WTC11 (cell line): Measurements from ENCODE around the gene TMEM147. TPM values are rescaled to one million over a fixed set of nuclear protein-coding genes. Genes with fewer than 3 reads are reported as not detected.

Experiments used
- ATAC-seq: fragments of 200-7000 bp; cut with Tn5 transposase; 2 replicates; pipeline ENCODE4 v1.10.0; 2021; ENCODE audit warnings: mild to moderate bottlenecking, moderate library complexity
- CTCF ChIA-PET: fragments of 300-600 bp; sonication (Branson Sonifier 250); formaldehyde crosslinking; loops from one replicate; lab custom pipeline; 2021; ENCODE audit warnings: antibody characterized with exemption; lab: Charles Lee
- POLR2A ChIA-PET: fragments of 350-600 bp; sonication (Branson Sonifier 250); formaldehyde crosslinking; loops from one replicate; lab custom pipeline; 2021; ENCODE audit warnings: antibody characterized with exemption; lab: Charles Lee
- DNase-seq: peaks from one replicate; pipeline ENCODE4 v3.0.0; 2021; ENCODE audit warnings: low spot score
- H3K27ac Mint-ChIP-seq: 2 replicates; pipeline ENCODE4 v1.8.0; 2021; ENCODE audit warnings: mixed read lengths
- H3K27me3 Mint-ChIP-seq: 2 replicates; pipeline ENCODE4 v1.8.0; 2021; ENCODE audit warnings: low read depth, mild to moderate bottlenecking, moderate library complexity, mixed read lengths
- H3K36me3 Mint-ChIP-seq: 2 replicates; pipeline ENCODE4 v1.8.0; 2021; ENCODE audit warnings: mixed read lengths
- H3K4me1 Mint-ChIP-seq: 2 replicates; pipeline ENCODE4 v1.8.0; 2022; ENCODE audit warnings: mixed read lengths
- H3K4me3 Mint-ChIP-seq: 2 replicates; pipeline ENCODE4 v1.8.0; 2021; ENCODE audit warnings: mild to moderate bottlenecking, moderate library complexity, mixed read lengths
- H3K9me3 Mint-ChIP-seq: 2 replicates; pipeline ENCODE4 v1.8.0; 2021; ENCODE audit warnings: mixed read lengths
- CBFB ChIP-seq: sonication (generic); formaldehyde crosslinking; IDR thresholded peaks from 2 replicates; pipeline ENCODE4 v1.8.1; 2022; ENCODE audit warnings: mild to moderate bottlenecking, low read depth, missing genetic modification reagents
- CREM ChIP-seq: sonication (generic); formaldehyde crosslinking; IDR thresholded peaks from 2 replicates; pipeline ENCODE4 v1.8.1; 2022; ENCODE audit warnings: mild to moderate bottlenecking, missing genetic modification reagents, moderate library complexity
- EMX1 ChIP-seq: fragments of 250-450 bp; sonication (Bioruptor Pico); IDR thresholded peaks from 2 replicates; pipeline ENCODE4 v1.8.0; 2021; ENCODE audit warnings: mild to moderate bottlenecking
- FOXK1 ChIP-seq: sonication (generic); formaldehyde crosslinking; IDR thresholded peaks from 2 replicates; pipeline ENCODE4 v1.8.0; 2022; ENCODE audit warnings: mild to moderate bottlenecking, moderate library complexity, missing genetic modification reagents
- HMGA2 ChIP-seq: fragments of 250-450 bp; sonication (Bioruptor Pico); IDR thresholded peaks from 2 replicates; pipeline ENCODE4 v1.4.0; 2021; ENCODE audit warnings: mild to moderate bottlenecking, moderate library complexity
- JAZF1 ChIP-seq: fragments of 250-450 bp; sonication (Bioruptor Pico); IDR thresholded peaks from 2 replicates; pipeline ENCODE4 v1.9.0; 2021; ENCODE audit warnings: moderate library complexity, mild to moderate bottlenecking, inconsistent platforms
- NFATC4 ChIP-seq: fragments of 250-450 bp; sonication (Bioruptor Pico); IDR thresholded peaks from 2 replicates; pipeline ENCODE4 v1.9.0; 2021; ENCODE audit warnings: mild to moderate bottlenecking
- NR3C1 ChIP-seq: sonication (generic); formaldehyde crosslinking; conservative IDR thresholded peaks from 2 replicates; pipeline ENCODE4 v1.8.1; 2023; ENCODE audit warnings: low read depth, mild to moderate bottlenecking, missing genetic modification reagents
- SOX15 ChIP-seq: fragments of 250-450 bp; sonication (Bioruptor Pico); IDR thresholded peaks from 2 replicates; pipeline ENCODE4 v1.9.0; 2021; ENCODE audit warnings: mild to moderate bottlenecking
- SP1 ChIP-seq: sonication (generic); formaldehyde crosslinking; conservative IDR thresholded peaks from 2 replicates; pipeline ENCODE4 v1.8.1; 2022; ENCODE audit warnings: missing genetic modification reagents
- ZNF138 ChIP-seq: sonication (generic); formaldehyde crosslinking; conservative IDR thresholded peaks from 2 replicates; pipeline ENCODE4 v1.8.1; 2022; ENCODE audit warnings: mild to moderate bottlenecking, moderate library complexity, missing genetic modification reagents
- ZNF232 ChIP-seq: sonication (generic); formaldehyde crosslinking; IDR thresholded peaks from 2 replicates; pipeline ENCODE4 v1.8.0; 2022; ENCODE audit warnings: mild to moderate bottlenecking, missing genetic modification reagents
- ZNF263 ChIP-seq: sonication (generic); formaldehyde crosslinking; IDR thresholded peaks from 2 replicates; pipeline ENCODE4 v1.8.1; 2022; ENCODE audit warnings: low read depth, mild to moderate bottlenecking, moderate library complexity, missing genetic modification reagents
- ZNF396 ChIP-seq: fragments of 250-450 bp; sonication (Bioruptor Pico); IDR thresholded peaks from 2 replicates; pipeline ENCODE4 v1.8.0; 2021; ENCODE audit warnings: mild to moderate bottlenecking, moderate library complexity, borderline replicate concordance
- ZNF416 ChIP-seq: fragments of 250-450 bp; sonication (Bioruptor Pico); IDR thresholded peaks from 2 replicates; pipeline ENCODE4 v1.9.0; 2021; ENCODE audit warnings: mild to moderate bottlenecking, inconsistent platforms
- ZNF423 ChIP-seq: fragments of 250-450 bp; sonication (Bioruptor Pico); IDR thresholded peaks from 2 replicates; pipeline ENCODE4 v2.1.2; 2022; ENCODE audit warnings: mild to moderate bottlenecking, moderate library complexity
- ZNF671 ChIP-seq: fragments of 250-450 bp; sonication (Bioruptor Pico); IDR thresholded peaks from 2 replicates; pipeline ENCODE4 v1.8.0; 2021; ENCODE audit warnings: mild to moderate bottlenecking
- total RNA-seq: library from RNA; stranded (reverse); gene quantifications from 3 replicates; pipeline ENCODE4 v1.2.3, GENCODE V29; 2021
- TF ChIP-seq, protein P1 (sequence below): fragments of 250-450 bp; sonication (Bioruptor Pico); IDR thresholded peaks from 2 replicates; pipeline ENCODE4 v1.9.0; 2021; ENCODE audit warnings: moderate library complexity, mild to moderate bottlenecking, inconsistent platforms, borderline replicate concordance
- TF ChIP-seq, protein P2 (sequence below): sonication (generic); formaldehyde crosslinking; IDR thresholded peaks from 2 replicates; pipeline ENCODE4 v1.8.0; 2023; ENCODE audit warnings: mild to moderate bottlenecking, missing genetic modification reagents
- TF ChIP-seq, protein P3 (sequence below): fragments of 250-450 bp; sonication (Bioruptor Pico); IDR thresholded peaks from 2 replicates; pipeline ENCODE4 v1.8.0; 2021; ENCODE audit warnings: mild to moderate bottlenecking
- TF ChIP-seq, protein P4 (sequence below): fragments of 200-600 bp; IDR thresholded peaks from 2 replicates; pipeline ENCODE4 v1.8.0; 2022; ENCODE audit warnings: antibody characterized with exemption
- TF ChIP-seq, protein P5 (sequence below): sonication (generic); formaldehyde crosslinking; IDR thresholded peaks from 2 replicates; pipeline ENCODE4 v1.8.1; 2023; ENCODE audit warnings: mild to moderate bottlenecking, missing genetic modification reagents, borderline replicate concordance
- TF ChIP-seq, protein P6 (sequence below): sonication (generic); formaldehyde crosslinking; IDR thresholded peaks from 2 replicates; pipeline ENCODE4 v1.8.0; 2023; ENCODE audit warnings: missing genetic modification reagents

Gene TMEM147
- total RNA-seq, 1 experiment from 2014 or later, result 135 TPM

DNA sequence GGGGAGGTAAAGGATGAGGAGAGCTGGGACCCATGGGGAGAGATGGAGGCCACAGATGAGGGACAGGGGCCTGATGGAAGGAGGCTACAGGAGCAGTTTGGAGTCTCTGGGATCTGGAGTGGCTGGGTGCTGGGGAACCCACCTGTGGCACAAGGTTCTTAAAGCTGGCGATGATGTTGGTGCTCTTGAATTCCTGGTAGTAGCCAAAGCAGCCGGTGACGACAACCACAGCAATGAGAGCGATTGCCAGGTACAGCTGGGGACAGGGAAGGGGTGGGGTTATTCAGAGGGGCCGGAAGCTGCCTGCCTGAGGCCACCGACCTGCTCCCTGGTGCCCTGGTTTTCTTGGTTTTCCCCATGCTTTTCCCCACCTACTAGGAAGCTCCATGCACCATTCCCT, 15.3 kb downstream of the TMEM147 start:
- H3K27ac Mint-ChIP-seq, result no peak overlapping the region
- no peak for DNase-seq
- CTCF ChIA-PET, result no interaction called here
- POLR2A ChIA-PET, result no interaction called here
- H3K36me3 Mint-ChIP-seq, result no peaks in the 10 kb centered on the region
- TF ChIP-seq JAZF1 (CRISPR knock-in tag) (no peak), HMGA2 (CRISPR knock-in tag) (no peak), ZNF232 (CRISPR knock-in tag) (no peak), ZNF423 (CRISPR knock-in tag) (no peak), ZNF396 (CRISPR knock-in tag) (no peak), ZNF138 (CRISPR knock-in tag) (no peak), ZNF263 (CRISPR knock-in tag) (no peak)
- TF ChIP-seq, protein P1, sequence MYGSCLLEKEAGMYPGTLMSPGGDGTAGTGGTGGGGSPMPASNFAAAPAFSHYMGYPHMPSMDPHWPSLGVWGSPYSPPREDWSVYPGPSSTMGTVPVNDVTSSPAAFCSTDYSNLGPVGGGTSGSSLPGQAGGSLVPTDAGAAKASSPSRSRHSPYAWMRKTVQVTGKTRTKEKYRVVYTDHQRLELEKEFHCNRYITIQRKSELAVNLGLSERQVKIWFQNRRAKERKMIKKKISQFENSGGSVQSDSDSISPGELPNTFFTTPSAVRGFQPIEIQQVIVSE, result no peak
- H3K9me3 Mint-ChIP-seq, result no peaks in the 10 kb centered on the region
- H3K4me3 Mint-ChIP-seq, result no peak overlapping the region
- peaks cover 54% of the 10 kb centered on the region for H3K27me3 Mint-ChIP-seq
- ATAC-seq, result no peak
- peaks cover 11% of the 10 kb centered on the region for H3K4me1 Mint-ChIP-seq

DNA sequence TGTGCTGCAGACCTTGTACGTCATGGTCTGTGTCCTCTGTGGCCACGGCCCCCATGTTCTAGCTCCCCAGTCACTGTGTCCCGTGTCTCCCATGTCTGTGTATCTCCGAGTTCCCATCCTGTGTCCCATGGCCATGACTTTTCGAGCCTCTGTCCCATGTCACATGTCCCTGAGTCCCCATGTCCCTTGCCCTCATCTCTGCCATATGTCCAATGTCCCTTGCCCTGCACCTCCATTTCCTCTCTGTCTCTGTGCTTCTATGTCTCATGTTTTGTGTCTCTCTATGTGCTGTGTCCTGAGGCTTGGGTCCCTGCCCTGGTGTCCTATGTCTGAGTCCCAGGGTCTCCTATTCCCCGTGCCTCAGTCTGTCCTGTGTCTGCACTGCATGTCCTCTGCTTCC, 16.0 kb downstream of the TMEM147 start:
- no peaks in the 10 kb centered on the region for H3K9me3 Mint-ChIP-seq
- peaks cover 46% of the 10 kb centered on the region for H3K27me3 Mint-ChIP-seq
- H3K36me3 Mint-ChIP-seq, result no peaks in the 10 kb centered on the region
- CTCF ChIA-PET, result no interaction called here
- peaks cover 7% of the 10 kb centered on the region for H3K4me1 Mint-ChIP-seq
- POLR2A ChIA-PET, result no interaction called here
- H3K4me3 Mint-ChIP-seq, result no peak overlapping the region
- TF ChIP-seq, protein P2, sequence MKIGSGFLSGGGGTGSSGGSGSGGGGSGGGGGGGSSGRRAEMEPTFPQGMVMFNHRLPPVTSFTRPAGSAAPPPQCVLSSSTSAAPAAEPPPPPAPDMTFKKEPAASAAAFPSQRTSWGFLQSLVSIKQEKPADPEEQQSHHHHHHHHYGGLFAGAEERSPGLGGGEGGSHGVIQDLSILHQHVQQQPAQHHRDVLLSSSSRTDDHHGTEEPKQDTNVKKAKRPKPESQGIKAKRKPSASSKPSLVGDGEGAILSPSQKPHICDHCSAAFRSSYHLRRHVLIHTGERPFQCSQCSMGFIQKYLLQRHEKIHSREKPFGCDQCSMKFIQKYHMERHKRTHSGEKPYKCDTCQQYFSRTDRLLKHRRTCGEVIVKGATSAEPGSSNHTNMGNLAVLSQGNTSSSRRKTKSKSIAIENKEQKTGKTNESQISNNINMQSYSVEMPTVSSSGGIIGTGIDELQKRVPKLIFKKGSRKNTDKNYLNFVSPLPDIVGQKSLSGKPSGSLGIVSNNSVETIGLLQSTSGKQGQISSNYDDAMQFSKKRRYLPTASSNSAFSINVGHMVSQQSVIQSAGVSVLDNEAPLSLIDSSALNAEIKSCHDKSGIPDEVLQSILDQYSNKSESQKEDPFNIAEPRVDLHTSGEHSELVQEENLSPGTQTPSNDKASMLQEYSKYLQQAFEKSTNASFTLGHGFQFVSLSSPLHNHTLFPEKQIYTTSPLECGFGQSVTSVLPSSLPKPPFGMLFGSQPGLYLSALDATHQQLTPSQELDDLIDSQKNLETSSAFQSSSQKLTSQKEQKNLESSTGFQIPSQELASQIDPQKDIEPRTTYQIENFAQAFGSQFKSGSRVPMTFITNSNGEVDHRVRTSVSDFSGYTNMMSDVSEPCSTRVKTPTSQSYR (CRISPR knock-in tag), result no peak
- no peak for TF ChIP-seq ZNF671 (CRISPR knock-in tag)
- no peak for ATAC-seq
- no peak overlapping the region for H3K27ac Mint-ChIP-seq
- DNase-seq, result no peak

DNA sequence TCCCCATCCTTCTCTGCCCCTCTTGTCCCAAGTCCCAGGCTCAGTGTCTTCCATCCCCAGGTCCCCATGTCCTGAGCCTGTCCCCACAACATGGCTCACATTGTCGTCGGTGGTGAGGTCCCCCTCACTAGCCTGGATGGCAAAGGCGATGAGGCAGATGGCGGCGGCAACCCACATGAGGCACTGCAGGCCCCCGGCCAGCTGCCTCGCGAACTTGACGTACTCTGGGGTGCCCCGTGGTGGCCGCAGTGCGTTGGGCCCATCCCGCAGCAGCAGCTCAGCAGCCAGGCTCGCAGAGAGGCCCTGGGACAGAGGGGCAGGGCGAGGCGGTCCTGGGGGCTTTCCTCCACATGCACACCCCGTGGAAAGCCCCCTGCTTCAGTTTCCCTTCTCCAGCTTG, 16.9 kb downstream of the TMEM147 start:
- POLR2A ChIA-PET, result no interaction called here
- Mint-ChIP-seq H3K27ac (no peak overlapping the region), H3K9me3 (no peaks in the 10 kb centered on the region), H3K4me1 (peaks cover 3% of the 10 kb centered on the region), H3K27me3 (peaks cover 40% of the 10 kb centered on the region), H3K36me3 (no peaks in the 10 kb centered on the region), H3K4me3 (no peak overlapping the region)
- ATAC-seq (no peak), DNase-seq (no peak)
- CTCF ChIA-PET, result interaction anchor here (1.1 to 1.3 kb wide), 2 partner anchors 56 to 83 kb away, joined by 3 to 5 read pairs; no protein-coding TSS in a partner anchor
- TF ChIP-seq, protein P3, sequence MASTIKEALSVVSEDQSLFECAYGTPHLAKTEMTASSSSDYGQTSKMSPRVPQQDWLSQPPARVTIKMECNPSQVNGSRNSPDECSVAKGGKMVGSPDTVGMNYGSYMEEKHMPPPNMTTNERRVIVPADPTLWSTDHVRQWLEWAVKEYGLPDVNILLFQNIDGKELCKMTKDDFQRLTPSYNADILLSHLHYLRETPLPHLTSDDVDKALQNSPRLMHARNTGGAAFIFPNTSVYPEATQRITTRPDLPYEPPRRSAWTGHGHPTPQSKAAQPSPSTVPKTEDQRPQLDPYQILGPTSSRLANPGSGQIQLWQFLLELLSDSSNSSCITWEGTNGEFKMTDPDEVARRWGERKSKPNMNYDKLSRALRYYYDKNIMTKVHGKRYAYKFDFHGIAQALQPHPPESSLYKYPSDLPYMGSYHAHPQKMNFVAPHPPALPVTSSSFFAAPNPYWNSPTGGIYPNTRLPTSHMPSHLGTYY (CRISPR knock-in tag), result no peak
- no peak for TF ChIP-seq FOXK1
- TF ChIP-seq SP1 (CRISPR knock-in tag), result no peak
- no peak for TF ChIP-seq CREM (CRISPR knock-in tag)
- no peak for TF ChIP-seq CBFB (CRISPR knock-in tag)
- TF ChIP-seq, protein P4, sequence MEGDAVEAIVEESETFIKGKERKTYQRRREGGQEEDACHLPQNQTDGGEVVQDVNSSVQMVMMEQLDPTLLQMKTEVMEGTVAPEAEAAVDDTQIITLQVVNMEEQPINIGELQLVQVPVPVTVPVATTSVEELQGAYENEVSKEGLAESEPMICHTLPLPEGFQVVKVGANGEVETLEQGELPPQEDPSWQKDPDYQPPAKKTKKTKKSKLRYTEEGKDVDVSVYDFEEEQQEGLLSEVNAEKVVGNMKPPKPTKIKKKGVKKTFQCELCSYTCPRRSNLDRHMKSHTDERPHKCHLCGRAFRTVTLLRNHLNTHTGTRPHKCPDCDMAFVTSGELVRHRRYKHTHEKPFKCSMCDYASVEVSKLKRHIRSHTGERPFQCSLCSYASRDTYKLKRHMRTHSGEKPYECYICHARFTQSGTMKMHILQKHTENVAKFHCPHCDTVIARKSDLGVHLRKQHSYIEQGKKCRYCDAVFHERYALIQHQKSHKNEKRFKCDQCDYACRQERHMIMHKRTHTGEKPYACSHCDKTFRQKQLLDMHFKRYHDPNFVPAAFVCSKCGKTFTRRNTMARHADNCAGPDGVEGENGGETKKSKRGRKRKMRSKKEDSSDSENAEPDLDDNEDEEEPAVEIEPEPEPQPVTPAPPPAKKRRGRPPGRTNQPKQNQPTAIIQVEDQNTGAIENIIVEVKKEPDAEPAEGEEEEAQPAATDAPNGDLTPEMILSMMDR, result no peak
- no peak for TF ChIP-seq NFATC4
- TF ChIP-seq EMX1 (CRISPR knock-in tag), result no peak
- TF ChIP-seq NR3C1 (CRISPR knock-in tag), result no peak
- TF ChIP-seq ZNF416, result no peak
- no peak for TF ChIP-seq SOX15
- TF ChIP-seq, protein P5, sequence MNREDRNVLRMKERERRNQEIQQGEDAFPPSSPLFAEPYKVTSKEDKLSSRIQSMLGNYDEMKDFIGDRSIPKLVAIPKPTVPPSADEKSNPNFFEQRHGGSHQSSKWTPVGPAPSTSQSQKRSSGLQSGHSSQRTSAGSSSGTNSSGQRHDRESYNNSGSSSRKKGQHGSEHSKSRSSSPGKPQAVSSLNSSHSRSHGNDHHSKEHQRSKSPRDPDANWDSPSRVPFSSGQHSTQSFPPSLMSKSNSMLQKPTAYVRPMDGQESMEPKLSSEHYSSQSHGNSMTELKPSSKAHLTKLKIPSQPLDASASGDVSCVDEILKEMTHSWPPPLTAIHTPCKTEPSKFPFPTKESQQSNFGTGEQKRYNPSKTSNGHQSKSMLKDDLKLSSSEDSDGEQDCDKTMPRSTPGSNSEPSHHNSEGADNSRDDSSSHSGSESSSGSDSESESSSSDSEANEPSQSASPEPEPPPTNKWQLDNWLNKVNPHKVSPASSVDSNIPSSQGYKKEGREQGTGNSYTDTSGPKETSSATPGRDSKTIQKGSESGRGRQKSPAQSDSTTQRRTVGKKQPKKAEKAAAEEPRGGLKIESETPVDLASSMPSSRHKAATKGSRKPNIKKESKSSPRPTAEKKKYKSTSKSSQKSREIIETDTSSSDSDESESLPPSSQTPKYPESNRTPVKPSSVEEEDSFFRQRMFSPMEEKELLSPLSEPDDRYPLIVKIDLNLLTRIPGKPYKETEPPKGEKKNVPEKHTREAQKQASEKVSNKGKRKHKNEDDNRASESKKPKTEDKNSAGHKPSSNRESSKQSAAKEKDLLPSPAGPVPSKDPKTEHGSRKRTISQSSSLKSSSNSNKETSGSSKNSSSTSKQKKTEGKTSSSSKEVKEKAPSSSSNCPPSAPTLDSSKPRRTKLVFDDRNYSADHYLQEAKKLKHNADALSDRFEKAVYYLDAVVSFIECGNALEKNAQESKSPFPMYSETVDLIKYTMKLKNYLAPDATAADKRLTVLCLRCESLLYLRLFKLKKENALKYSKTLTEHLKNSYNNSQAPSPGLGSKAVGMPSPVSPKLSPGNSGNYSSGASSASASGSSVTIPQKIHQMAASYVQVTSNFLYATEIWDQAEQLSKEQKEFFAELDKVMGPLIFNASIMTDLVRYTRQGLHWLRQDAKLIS (CRISPR knock-in tag), result no peak
- TF ChIP-seq ZNF263 (CRISPR knock-in tag), result no peak
- TF ChIP-seq, protein P6, sequence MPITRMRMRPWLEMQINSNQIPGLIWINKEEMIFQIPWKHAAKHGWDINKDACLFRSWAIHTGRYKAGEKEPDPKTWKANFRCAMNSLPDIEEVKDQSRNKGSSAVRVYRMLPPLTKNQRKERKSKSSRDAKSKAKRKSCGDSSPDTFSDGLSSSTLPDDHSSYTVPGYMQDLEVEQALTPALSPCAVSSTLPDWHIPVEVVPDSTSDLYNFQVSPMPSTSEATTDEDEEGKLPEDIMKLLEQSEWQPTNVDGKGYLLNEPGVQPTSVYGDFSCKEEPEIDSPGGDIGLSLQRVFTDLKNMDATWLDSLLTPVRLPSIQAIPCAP (CRISPR knock-in tag), result no peak
- TF ChIP-seq JAZF1 (CRISPR knock-in tag), result no peak
- no peak for TF ChIP-seq ZNF671 (CRISPR knock-in tag)
